ENCODE measurements around the gene ECHS1. TPM values are rescaled to one million over a fixed set of nuclear protein-coding genes. Genes with fewer than 3 reads are reported as not detected.

Gene ECHS1
- total and polyA plus RNA-seq, 2 donors (not counting 1 experiment from before 2014, with no cell fraction given), result 19.3 to 29.5 TPM

DNA sequence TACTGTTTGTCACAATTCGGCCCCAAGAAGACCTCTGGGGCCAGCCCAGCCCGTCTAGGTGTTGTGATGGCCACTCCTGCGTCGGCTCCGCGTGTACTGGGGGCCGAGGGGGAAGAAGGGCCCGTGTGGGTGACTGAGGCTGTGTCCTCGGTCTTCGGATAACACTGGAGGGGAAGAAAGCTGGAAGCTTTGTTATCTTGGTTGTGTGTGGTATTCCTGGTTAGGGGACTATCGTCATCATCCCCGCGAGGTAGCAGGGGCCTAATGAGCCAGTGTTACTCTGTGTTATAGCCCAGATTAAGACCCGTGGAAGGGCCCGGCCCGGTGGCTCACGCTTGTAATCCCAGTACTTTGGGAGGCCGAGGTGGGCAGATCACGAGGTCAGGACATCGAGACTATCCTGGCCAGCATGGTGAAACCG lies 21.7 kb upstream of the ECHS1 start:
- DNase-seq (peak; percentile 32), ATAC-seq (ENCODE audit: low read depth) (no peak)
- no peak for TF ChIP-seq EZH2 (IDR thresholded peaks at IDR 0.05; ENCODE audit: borderline replicate concordance, insufficient read depth, low read depth, low read length, poor library complexity, severe bottlenecking)
- TF ChIP-seq, protein P1, sequence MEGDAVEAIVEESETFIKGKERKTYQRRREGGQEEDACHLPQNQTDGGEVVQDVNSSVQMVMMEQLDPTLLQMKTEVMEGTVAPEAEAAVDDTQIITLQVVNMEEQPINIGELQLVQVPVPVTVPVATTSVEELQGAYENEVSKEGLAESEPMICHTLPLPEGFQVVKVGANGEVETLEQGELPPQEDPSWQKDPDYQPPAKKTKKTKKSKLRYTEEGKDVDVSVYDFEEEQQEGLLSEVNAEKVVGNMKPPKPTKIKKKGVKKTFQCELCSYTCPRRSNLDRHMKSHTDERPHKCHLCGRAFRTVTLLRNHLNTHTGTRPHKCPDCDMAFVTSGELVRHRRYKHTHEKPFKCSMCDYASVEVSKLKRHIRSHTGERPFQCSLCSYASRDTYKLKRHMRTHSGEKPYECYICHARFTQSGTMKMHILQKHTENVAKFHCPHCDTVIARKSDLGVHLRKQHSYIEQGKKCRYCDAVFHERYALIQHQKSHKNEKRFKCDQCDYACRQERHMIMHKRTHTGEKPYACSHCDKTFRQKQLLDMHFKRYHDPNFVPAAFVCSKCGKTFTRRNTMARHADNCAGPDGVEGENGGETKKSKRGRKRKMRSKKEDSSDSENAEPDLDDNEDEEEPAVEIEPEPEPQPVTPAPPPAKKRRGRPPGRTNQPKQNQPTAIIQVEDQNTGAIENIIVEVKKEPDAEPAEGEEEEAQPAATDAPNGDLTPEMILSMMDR (IDR thresholded peaks at IDR 0.05), result no peak
- intact Hi-C loops (cut with micrococcal nuclease), result loop anchor here (1.0 to 5.0 kb wide), 7 partner anchors 16 to 118 kb away; partner anchors contain the start of genes ADAM8, ECHS1, FUOM and PAOX
- 44% methylated on average over 21 of the region's 21 CpGs for WGBS (ENCODE audit: insufficient coverage)
- H2AFZ ChIP-seq (ENCODE audit: insufficient read depth, low read depth, low read length, poor library complexity, severe bottlenecking), result peak overlapping the region; percentile 83
- ChIA-PET POLR2A (interaction anchor here (1.7 kb wide), 1 partner anchor 21 kb away, joined by 3 read pairs; the partner anchor contains the start of gene ECHS1), CTCF (interaction anchor here (1.3 to 3.9 kb wide), 2 partner anchors 43 to 65 kb away, joined by 3 to 13 read pairs; no protein-coding TSS in a partner anchor)
- H3K9me3 ChIP-seq (ENCODE audit: control extremely low read depth in 1 of 3, control insufficient read depth in 2 of 3, insufficient read depth in 1 of 3, low read length in 2 of 3), result no peaks in the 10 kb centered on the region
- peaks cover 37 to 49% of the 10 kb centered on the region in 2 donors for H3K4me1 ChIP-seq (ENCODE audit: control insufficient read depth in 2 of 2, insufficient read depth in 2 of 2, low read length in 2 of 2)
- no peaks in the 10 kb centered on the region for H3K27me3 ChIP-seq (replicated peaks in 1 of 4; ENCODE audit: control extremely low read depth in 1 of 4, control insufficient read depth in 3 of 4, insufficient read depth in 4 of 4, low read length in 3 of 4)
- H3K4me2 ChIP-seq (replicated peaks; ENCODE audit: low read depth, low read length, poor library complexity, severe bottlenecking), result peak overlapping the region; percentile 90
- peaks cover 33% of the 10 kb centered on the region for H3K79me2 ChIP-seq (ENCODE audit: control insufficient read depth, insufficient read depth, low read length)
- peak overlapping the region; percentile 64 to 84 (median 74) for H3K4me3 ChIP-seq (ENCODE audit: control extremely low read depth in 1 of 5, extremely low read depth in 1 of 5, insufficient read depth in 1 of 5, low read depth in 2 of 5, low read length in 4 of 5)
- H3K36me3 ChIP-seq (replicated peaks in 1 of 2; ENCODE audit: control extremely low read depth in 1 of 2, control insufficient read depth in 1 of 2, extremely low read depth in 1 of 2, insufficient read depth in 2 of 2, low read length in 1 of 2), result peaks cover 0 to 37% of the 10 kb centered on the region in 2 experiments
- peak overlapping the region; percentile 51 to 81 for H3K27ac ChIP-seq (ENCODE audit: low read length in 2 of 2)
- Mint-ChIP-seq H3K9me3 (ENCODE audit: insufficient read depth) (no peaks in the 10 kb centered on the region), H3K4me3 (peak overlapping the region; percentile 92), H3K27me3 (no peaks in the 10 kb centered on the region), H3K4me1 (peaks cover 56% of the 10 kb centered on the region), H3K27ac (peak overlapping the region; percentile 89)
- peak overlapping the region; percentile 84 for H3K9ac ChIP-seq (ENCODE audit: low read length)
- H4K20me1 ChIP-seq (ENCODE audit: control insufficient read depth, insufficient read depth, low read length, poor library complexity, severe bottlenecking), result peaks cover 13% of the 10 kb centered on the region

DNA sequence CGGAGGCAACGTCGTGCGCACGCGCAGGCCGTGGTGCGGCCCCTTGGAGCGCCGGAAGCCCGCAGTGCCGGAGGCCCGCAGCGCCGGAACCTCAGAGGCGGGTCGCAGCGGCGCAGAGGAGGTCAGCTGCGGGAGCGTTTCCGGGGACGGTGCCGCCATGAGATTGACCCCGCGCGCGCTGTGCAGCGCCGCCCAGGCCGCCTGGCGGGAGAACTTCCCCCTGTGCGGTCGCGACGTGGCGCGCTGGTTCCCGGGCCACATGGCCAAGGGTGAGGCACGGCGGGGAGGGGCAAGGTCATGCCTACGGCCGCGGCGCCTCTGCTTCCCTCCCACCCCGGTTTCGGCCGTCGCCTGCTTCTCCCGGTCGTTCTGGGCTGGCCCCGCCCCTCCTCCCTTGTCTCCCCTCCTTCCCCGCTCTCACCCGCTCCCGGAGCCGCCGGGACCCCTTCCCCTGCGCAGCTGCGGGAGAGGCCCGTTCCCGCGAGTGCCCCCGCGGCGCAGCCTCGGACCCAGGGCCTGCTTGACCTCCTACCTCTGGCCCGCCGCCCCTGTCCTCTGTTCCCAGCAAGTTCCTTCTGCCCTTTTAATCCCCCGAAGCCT lies 21.0 kb upstream of the ECHS1 start, which contains the start of gene MTG1:
TSS of gene MTG1 (plus strand) at position 94 of the 600 bp plus-strand sequence. CDS start at position 158, 64 bp downstream.
- peak within 1 kb of the TSS; percentile 51 to 81 for H3K27ac ChIP-seq (ENCODE audit: low read length in 2 of 2)
- H3K9me3 ChIP-seq (ENCODE audit: control extremely low read depth in 1 of 3, control insufficient read depth in 2 of 3, insufficient read depth in 1 of 3, low read length in 2 of 3), result no peaks in the 10 kb centered on the region
- peak within 1 kb of the TSS; percentile 89 for H3K27ac Mint-ChIP-seq
- H3K4me3 ChIP-seq (ENCODE audit: control extremely low read depth in 1 of 5, extremely low read depth in 1 of 5, insufficient read depth in 1 of 5, low read depth in 2 of 5, low read length in 4 of 5), result peak within 1 kb of the TSS; percentile 64 to 84 (median 74)
- H3K36me3 ChIP-seq (replicated peaks in 1 of 2; ENCODE audit: control extremely low read depth in 1 of 2, control insufficient read depth in 1 of 2, extremely low read depth in 1 of 2, insufficient read depth in 2 of 2, low read length in 1 of 2), result peaks cover 0 to 32% of the 10 kb centered on the region in 2 experiments
- TF ChIP-seq EZH2 (IDR thresholded peaks at IDR 0.05; ENCODE audit: borderline replicate concordance, insufficient read depth, low read depth, low read length, poor library complexity, severe bottlenecking), result no peak
- TF ChIP-seq, protein P1 (IDR thresholded peaks at IDR 0.05), result no peak
- DNase-seq (peak; percentile 95), ATAC-seq (ENCODE audit: low read depth) (peak; percentile 66)
- peaks cover 44 to 56% of the 10 kb centered on the region in 2 donors for H3K4me1 ChIP-seq (ENCODE audit: control insufficient read depth in 2 of 2, insufficient read depth in 2 of 2, low read length in 2 of 2)
- peak within 1 kb of the TSS; percentile 90 for H3K4me2 ChIP-seq (replicated peaks; ENCODE audit: low read depth, low read length, poor library complexity, severe bottlenecking)
- WGBS (ENCODE audit: insufficient coverage), result under 1% methylated on average over 67 of the region's 69 CpGs
- H2AFZ ChIP-seq (ENCODE audit: insufficient read depth, low read depth, low read length, poor library complexity, severe bottlenecking), result peak within 1 kb of the TSS; percentile 83
- H3K9ac ChIP-seq (ENCODE audit: low read length), result peak within 1 kb of the TSS; percentile 84
- no peaks in the 10 kb centered on the region for H3K27me3 Mint-ChIP-seq
- peaks cover 7% of the 10 kb centered on the region for H4K20me1 ChIP-seq (ENCODE audit: control insufficient read depth, insufficient read depth, low read length, poor library complexity, severe bottlenecking)
- H3K4me3 Mint-ChIP-seq, result peak within 1 kb of the TSS; percentile 92
- peaks cover 30% of the 10 kb centered on the region for H3K79me2 ChIP-seq (ENCODE audit: control insufficient read depth, insufficient read depth, low read length)
- H3K9me3 Mint-ChIP-seq (ENCODE audit: insufficient read depth), result no peaks in the 10 kb centered on the region
- intact Hi-C loops (cut with micrococcal nuclease), result loop anchor here (1.0 to 5.0 kb wide), 7 partner anchors 15 to 117 kb away; partner anchors contain the start of genes ADAM8, ECHS1, FUOM and PAOX
- ChIA-PET CTCF (interaction anchor here (0.7 to 3.9 kb wide), 4 partner anchors 36 to 70 kb away, joined by 3 to 13 read pairs (median 4); partner anchors contain the start of gene FUOM), POLR2A (interaction anchor here (1.7 kb wide), 1 partner anchor 21 kb away, joined by 3 read pairs; the partner anchor contains the start of gene ECHS1)
- no peaks in the 10 kb centered on the region for H3K27me3 ChIP-seq (replicated peaks in 1 of 4; ENCODE audit: control extremely low read depth in 1 of 4, control insufficient read depth in 3 of 4, insufficient read depth in 4 of 4, low read length in 3 of 4)
- H3K4me1 Mint-ChIP-seq, result peaks cover 59% of the 10 kb centered on the region

All from B cell (primary cell).